ENCODE results near the gene NT5DC3.

NT5DC3 gene

DNA sequence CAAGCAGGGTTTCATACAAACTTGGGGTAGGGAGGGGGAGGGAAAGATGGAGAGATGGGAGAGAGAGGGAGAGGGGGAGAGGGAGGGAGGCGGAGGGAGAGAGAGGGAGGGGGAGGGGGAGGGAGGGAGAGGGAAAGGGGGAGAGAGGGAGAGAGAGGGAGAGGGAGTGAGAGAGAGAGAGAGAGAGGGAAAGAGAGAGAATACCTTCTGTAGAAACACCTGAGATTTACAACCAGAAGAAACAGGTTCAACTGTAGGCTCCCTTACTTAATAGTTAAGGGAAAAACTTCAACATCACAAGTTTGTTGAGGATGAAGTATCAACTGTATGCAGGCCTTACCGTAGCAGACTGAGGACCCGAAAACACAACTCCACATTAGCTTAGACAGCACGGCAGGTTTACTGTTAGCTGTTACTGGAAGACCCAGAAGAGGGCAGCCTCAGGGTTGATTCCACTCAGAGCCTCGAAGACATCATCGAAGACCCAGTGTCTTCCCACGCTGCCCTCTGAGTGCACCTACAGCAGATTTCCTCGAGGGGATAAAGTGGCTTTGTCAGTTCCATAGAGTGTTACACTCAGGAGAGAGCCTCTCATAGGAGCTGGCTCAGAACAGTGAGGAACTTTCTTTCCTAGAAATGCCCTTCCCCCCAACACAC, 72.4 kb downstream of the NT5DC3 start:
- H3K27ac ChIP-seq (ENCODE audit: low read length): no peak overlapping the region
- no peak overlapping the region for H2AFZ ChIP-seq (ENCODE audit: low read length)
- no peaks in the 10 kb centered on the region for H3K79me2 ChIP-seq (ENCODE audit: low read length)
- TF ChIP-seq EZH2phosphoT487 (IDR thresholded peaks at IDR 0.05; ENCODE audit: low read length) (no peak), EZH2 (optimal IDR thresholded peaks at IDR 0.05; ENCODE audit: low read depth, low read length) (no peak)
- TF ChIP-seq, protein P1, sequence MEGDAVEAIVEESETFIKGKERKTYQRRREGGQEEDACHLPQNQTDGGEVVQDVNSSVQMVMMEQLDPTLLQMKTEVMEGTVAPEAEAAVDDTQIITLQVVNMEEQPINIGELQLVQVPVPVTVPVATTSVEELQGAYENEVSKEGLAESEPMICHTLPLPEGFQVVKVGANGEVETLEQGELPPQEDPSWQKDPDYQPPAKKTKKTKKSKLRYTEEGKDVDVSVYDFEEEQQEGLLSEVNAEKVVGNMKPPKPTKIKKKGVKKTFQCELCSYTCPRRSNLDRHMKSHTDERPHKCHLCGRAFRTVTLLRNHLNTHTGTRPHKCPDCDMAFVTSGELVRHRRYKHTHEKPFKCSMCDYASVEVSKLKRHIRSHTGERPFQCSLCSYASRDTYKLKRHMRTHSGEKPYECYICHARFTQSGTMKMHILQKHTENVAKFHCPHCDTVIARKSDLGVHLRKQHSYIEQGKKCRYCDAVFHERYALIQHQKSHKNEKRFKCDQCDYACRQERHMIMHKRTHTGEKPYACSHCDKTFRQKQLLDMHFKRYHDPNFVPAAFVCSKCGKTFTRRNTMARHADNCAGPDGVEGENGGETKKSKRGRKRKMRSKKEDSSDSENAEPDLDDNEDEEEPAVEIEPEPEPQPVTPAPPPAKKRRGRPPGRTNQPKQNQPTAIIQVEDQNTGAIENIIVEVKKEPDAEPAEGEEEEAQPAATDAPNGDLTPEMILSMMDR (IDR thresholded peaks at IDR 0.05; ENCODE audit: low read length): no peak
- H3K9me2 ChIP-seq (replicated peaks; ENCODE audit: insufficient read depth, low read length): no peaks in the 10 kb centered on the region
- no peak overlapping the region for H3K4me2 ChIP-seq (ENCODE audit: low read depth, low read length)
- H3F3A ChIP-seq (ENCODE audit: insufficient read depth, low read length): no peaks in the 10 kb centered on the region
- DNase-seq: no peak
- no peaks in the 10 kb centered on the region for H3K27me3 ChIP-seq (replicated peaks; ENCODE audit: insufficient read depth, low read length)
- no peaks in the 10 kb centered on the region for H3K4me1 ChIP-seq (ENCODE audit: low read length)
- no peak overlapping the region for H3K9ac ChIP-seq (ENCODE audit: low read length)
- no peaks in the 10 kb centered on the region for H3K36me3 ChIP-seq (replicated peaks; ENCODE audit: insufficient read depth, low read length)
- no peak overlapping the region for H3K4me3 ChIP-seq (ENCODE audit: low read length)
- no peaks in the 10 kb centered on the region for H3K9me3 ChIP-seq (replicated peaks; ENCODE audit: insufficient read depth, low read length)
- no peaks in the 10 kb centered on the region for H4K20me1 ChIP-seq (ENCODE audit: insufficient read depth, low read length)

DNA sequence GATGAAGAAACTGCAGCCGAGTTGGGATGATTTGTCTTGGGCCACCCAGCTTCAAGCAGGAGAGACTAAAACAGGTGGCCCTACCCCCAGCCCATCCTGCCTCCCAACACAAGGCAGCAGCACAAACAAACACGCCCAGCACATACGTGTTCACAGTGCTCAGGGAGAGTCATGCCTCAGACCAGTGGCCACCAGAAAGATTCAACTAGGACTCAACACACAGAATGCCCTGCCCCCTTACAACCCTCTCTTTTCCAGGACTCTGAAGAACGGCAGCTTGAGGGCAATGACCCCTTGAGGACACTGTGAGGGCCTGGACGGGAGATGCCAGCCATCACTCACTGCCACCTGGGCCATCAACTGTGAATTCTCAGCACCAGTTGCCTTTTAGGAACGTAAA, 75.0 kb downstream of the NT5DC3 start:
- H3K9me2 ChIP-seq (replicated peaks; ENCODE audit: insufficient read depth, low read length): no peaks in the 10 kb centered on the region
- no peak for DNase-seq
- H2AFZ ChIP-seq (ENCODE audit: low read length): no peak overlapping the region
- H3K9ac ChIP-seq (ENCODE audit: low read length): no peak overlapping the region
- no peaks in the 10 kb centered on the region for H4K20me1 ChIP-seq (ENCODE audit: insufficient read depth, low read length)
- H3F3A ChIP-seq (ENCODE audit: insufficient read depth, low read length): no peaks in the 10 kb centered on the region
- TF ChIP-seq EZH2phosphoT487 (IDR thresholded peaks at IDR 0.05; ENCODE audit: low read length): no peak
- TF ChIP-seq, protein P1 (IDR thresholded peaks at IDR 0.05; ENCODE audit: low read length): no peak
- TF ChIP-seq EZH2 (optimal IDR thresholded peaks at IDR 0.05; ENCODE audit: low read depth, low read length): no peak
- no peaks in the 10 kb centered on the region for H3K9me3 ChIP-seq (replicated peaks; ENCODE audit: insufficient read depth, low read length)
- no peaks in the 10 kb centered on the region for H3K4me1 ChIP-seq (ENCODE audit: low read length)
- H3K36me3 ChIP-seq (replicated peaks; ENCODE audit: insufficient read depth, low read length): no peaks in the 10 kb centered on the region
- H3K4me3 ChIP-seq (ENCODE audit: low read length): no peak overlapping the region
- no peak overlapping the region for H3K27ac ChIP-seq (ENCODE audit: low read length)
- H3K27me3 ChIP-seq (replicated peaks; ENCODE audit: insufficient read depth, low read length): no peaks in the 10 kb centered on the region
- H3K79me2 ChIP-seq (ENCODE audit: low read length): no peaks in the 10 kb centered on the region
- no peak overlapping the region for H3K4me2 ChIP-seq (ENCODE audit: low read depth, low read length)

DNA sequence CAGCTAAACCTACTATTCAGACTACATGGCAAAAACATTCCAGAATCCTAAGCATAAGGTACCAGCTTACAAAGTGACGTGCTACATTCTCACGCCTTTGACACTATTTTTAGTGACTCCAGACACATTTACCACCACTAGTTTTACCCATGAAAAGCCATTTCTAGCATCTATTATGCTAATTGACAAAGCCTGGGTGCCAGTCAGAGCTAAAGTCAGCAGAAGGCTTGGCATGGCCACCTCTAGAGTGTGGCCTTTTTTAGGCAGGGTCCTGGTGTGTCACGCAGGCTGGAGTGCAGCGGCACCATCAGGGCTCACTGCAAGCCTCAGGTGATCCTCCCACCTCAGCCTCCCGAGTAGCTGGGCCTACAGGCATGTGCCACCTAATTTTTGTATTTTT, 75.7 kb downstream of the NT5DC3 start:
- Histone ChIP-seq H2AFZ (ENCODE audit: low read length) (no peak overlapping the region), H3K27me3 (replicated peaks; ENCODE audit: insufficient read depth, low read length) (no peaks in the 10 kb centered on the region), H3K36me3 (replicated peaks; ENCODE audit: insufficient read depth, low read length) (no peaks in the 10 kb centered on the region), H3F3A (ENCODE audit: insufficient read depth, low read length) (no peaks in the 10 kb centered on the region), H3K9me3 (replicated peaks; ENCODE audit: insufficient read depth, low read length) (no peaks in the 10 kb centered on the region), H3K4me3 (ENCODE audit: low read length) (no peak overlapping the region), H3K27ac (ENCODE audit: low read length) (no peak overlapping the region), H3K4me2 (ENCODE audit: low read depth, low read length) (no peak overlapping the region), H3K9me2 (replicated peaks; ENCODE audit: insufficient read depth, low read length) (no peaks in the 10 kb centered on the region), H3K4me1 (ENCODE audit: low read length) (no peaks in the 10 kb centered on the region), H4K20me1 (ENCODE audit: insufficient read depth, low read length) (no peaks in the 10 kb centered on the region), H3K79me2 (ENCODE audit: low read length) (no peaks in the 10 kb centered on the region), H3K9ac (ENCODE audit: low read length) (no peak overlapping the region)
- TF ChIP-seq, protein P1 (IDR thresholded peaks at IDR 0.05; ENCODE audit: low read length): no peak
- TF ChIP-seq EZH2 (optimal IDR thresholded peaks at IDR 0.05; ENCODE audit: low read depth, low read length): no peak
- TF ChIP-seq EZH2phosphoT487 (IDR thresholded peaks at IDR 0.05; ENCODE audit: low read length): no peak
- no peak for DNase-seq

Data from MM.1S (cell line).